Measurements from ENCODE around the gene ZNF343. TPM values are rescaled to one million over a fixed set of nuclear protein-coding genes. Genes with fewer than 3 reads are reported as not detected.

The ZNF343 gene
- total and polyA plus RNA-seq, 2 of the 4 experiments (the other 2 are of a cell fraction), result 7.8 to 26.2 TPM

DNA sequence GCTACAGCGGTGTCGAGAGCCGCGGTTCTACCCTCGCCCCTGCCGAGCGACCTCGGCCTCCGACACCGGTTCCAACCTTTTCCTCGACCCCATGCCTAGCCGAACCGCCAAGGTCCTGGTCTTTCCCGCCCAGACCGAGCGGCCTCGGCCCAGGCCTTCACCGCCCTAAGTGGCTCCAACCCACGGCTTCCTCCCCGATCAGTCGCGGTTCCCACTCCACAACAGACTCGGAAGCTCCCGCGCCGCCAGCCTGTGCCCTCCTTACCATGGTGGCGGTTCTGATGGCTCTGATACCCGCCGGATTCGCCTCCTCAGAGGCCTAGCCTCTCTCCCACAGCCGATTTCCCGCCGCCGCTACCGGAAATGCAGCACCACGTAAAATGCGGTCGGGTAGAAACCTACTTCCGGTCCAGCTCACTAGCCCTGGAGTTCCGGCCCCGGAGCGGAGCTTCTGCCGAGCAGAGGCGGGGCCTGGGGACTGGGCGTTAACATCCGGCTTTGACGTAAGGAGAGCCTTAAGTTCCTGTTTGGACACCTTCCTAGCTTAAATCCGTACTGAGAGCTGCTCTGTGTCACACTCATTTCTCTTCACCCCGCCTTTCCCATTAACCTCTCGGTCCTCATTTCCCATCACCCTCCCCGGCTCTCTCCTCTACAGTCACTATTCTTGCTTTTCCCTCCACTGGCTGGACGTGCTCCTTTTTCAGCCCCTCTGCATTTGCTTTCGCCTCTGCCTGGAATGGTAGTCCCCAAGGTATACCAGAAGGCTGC, 38.1 kb downstream of the ZNF343 start, which contains the start of gene SNRPB:
Gene SNRPB, minus strand, starts transcription at position 367 of the 771 bp plus-strand sequence. Its CDS starts 99 bp downstream, at position 268.
- H3K79me1 ChIP-seq (ENCODE audit: low read depth in 1 of 2, low read length in 2 of 2), result peaks cover 15 to 30% of the 10 kb centered on the region in 2 experiments
- peak within 1 kb of the TSS; percentile 99 for H2AK9ac ChIP-seq (replicated peaks; ENCODE audit: low read depth, low read length, poor library complexity)
- peak within 1 kb of the TSS; percentile 91 for H3K14ac ChIP-seq (replicated peaks; ENCODE audit: low read depth, low read length)
- H4K8ac ChIP-seq (ENCODE audit: low read depth in 2 of 2, low read length in 2 of 2), result peak within 1 kb of the TSS; percentile 82 to 96
- peak within 1 kb of the TSS; percentile 80 for H3K4me2 ChIP-seq (ENCODE audit: low read depth, low read length)
- H4K91ac ChIP-seq (ENCODE audit: insufficient read depth, low read depth, low read length), result peak within 1 kb of the TSS; percentile 85
- H2BK5ac ChIP-seq (ENCODE audit: low read depth, low read length, poor library complexity, severe bottlenecking), result peak within 1 kb of the TSS; percentile 91
- no peaks in the 10 kb centered on the region for H3K9me3 ChIP-seq (ENCODE audit: control insufficient read depth, insufficient read depth, low read length)
- H3K4me3 ChIP-seq (ENCODE audit: insufficient read depth, low read depth, low read length), result peak within 1 kb of the TSS; percentile 76
- peak within 1 kb of the TSS; percentile 91 for H3K23ac ChIP-seq (ENCODE audit: low read depth, low read length)
- peak within 1 kb of the TSS; percentile 95 for H2AFZ ChIP-seq (replicated peaks; ENCODE audit: low read length, poor library complexity)
- DNase-seq, result peak; percentile 99
- BruUV-seq (replicated peaks), result no TSS peak
- WGBS, 2 experiments (ENCODE audit: extremely low coverage in 2 of 2, insufficient read length in 1 of 2), result 0% methylated on average over 26 of the region's 53 CpGs; no CpG with 5 or more reads in 1 of the 2 experiments
- peaks cover 18% of the 10 kb centered on the region for H3K9me1 ChIP-seq (ENCODE audit: insufficient read depth, low read length)
- peak within 1 kb of the TSS; percentile 91 for H3K9ac ChIP-seq (ENCODE audit: low read depth, low read length)
- H2BK120ac ChIP-seq (ENCODE audit: low read depth, low read length), result peak within 1 kb of the TSS; percentile 60
- peak within 1 kb of the TSS; percentile 92 for H3K56ac ChIP-seq (ENCODE audit: extremely low read depth, insufficient read depth, low read length)
- peak; percentile 91 for ATAC-seq (ENCODE audit: low read depth)
- H3K36me3 ChIP-seq (ENCODE audit: control insufficient read depth, insufficient read depth, low read length), result peaks cover 20% of the 10 kb centered on the region
- TF ChIP-seq FOS (IDR thresholded peaks at IDR 0.05; ENCODE audit: low read depth, low read length), result no peak
- TF ChIP-seq RAD21 (IDR thresholded peaks at IDR 0.05; ENCODE audit: low read length), result peak; percentile 6; the same call in 1 of the 2 replicates
- no peak for TF ChIP-seq BHLHE40 (IDR thresholded peaks at IDR 0.05; ENCODE audit: low read depth, low read length)
- TF ChIP-seq, protein P1, sequence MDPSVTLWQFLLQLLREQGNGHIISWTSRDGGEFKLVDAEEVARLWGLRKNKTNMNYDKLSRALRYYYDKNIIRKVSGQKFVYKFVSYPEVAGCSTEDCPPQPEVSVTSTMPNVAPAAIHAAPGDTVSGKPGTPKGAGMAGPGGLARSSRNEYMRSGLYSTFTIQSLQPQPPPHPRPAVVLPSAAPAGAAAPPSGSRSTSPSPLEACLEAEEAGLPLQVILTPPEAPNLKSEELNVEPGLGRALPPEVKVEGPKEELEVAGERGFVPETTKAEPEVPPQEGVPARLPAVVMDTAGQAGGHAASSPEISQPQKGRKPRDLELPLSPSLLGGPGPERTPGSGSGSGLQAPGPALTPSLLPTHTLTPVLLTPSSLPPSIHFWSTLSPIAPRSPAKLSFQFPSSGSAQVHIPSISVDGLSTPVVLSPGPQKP (IDR thresholded peaks at IDR 0.05; ENCODE audit: borderline replicate concordance, low read depth, low read length), result 0 out of 2 replicates have a peak, but pooled peaks have one; percentile 78
- no peak for TF ChIP-seq RCOR1 (IDR thresholded peaks at IDR 0.05; ENCODE audit: insufficient replicate concordance, low read length)
- peak; percentile 28; the same call in 1 of the 2 replicates for TF ChIP-seq MXI1 (IDR thresholded peaks at IDR 0.05; ENCODE audit: borderline replicate concordance, low read depth, low read length)
- no peak for TF ChIP-seq SMC3 (IDR thresholded peaks at IDR 0.05; ENCODE audit: low read depth, low read length)
- peak; percentile 87 for TF ChIP-seq POLR2A (IDR thresholded peaks at IDR 0.05; ENCODE audit: low read depth, low read length)
- peak; percentile 58; the same call in 1 of the 2 replicates for TF ChIP-seq MAZ (IDR thresholded peaks at IDR 0.05; ENCODE audit: borderline replicate concordance, low read depth, low read length)
- intact Hi-C loops (cut with micrococcal nuclease) (loop anchor here (1.0 to 2.0 kb wide), 2 partner anchors 55 to 182 kb away; partner anchors contain the start of gene NOP56), in situ Hi-C loops (cut with MboI; ENCODE audit: low sequenced_read_pairs) (loop anchor here (25.0 kb wide), 1 partner anchor 708 kb away; no protein-coding TSS in a partner anchor), dilution Hi-C loops (cut with HindIII; ENCODE audit: low sequenced_read_pairs, unreplicated experiment) (no loop called here)
- H4K5ac ChIP-seq (ENCODE audit: low read depth, low read length), result peak within 1 kb of the TSS; percentile 93
- peak within 1 kb of the TSS; percentile 87 for H3K4ac ChIP-seq (ENCODE audit: low read depth, low read length)
- H3K4me1 ChIP-seq (ENCODE audit: control insufficient read depth, insufficient read depth, low read length), result peaks cover 7% of the 10 kb centered on the region
- no peaks in the 10 kb centered on the region for H3K27me3 ChIP-seq (ENCODE audit: control insufficient read depth, insufficient read depth, low read length)
- peak within 1 kb of the TSS; percentile 93 for H2AK5ac ChIP-seq (ENCODE audit: low read depth, low read length)
- CTCF ChIA-PET, result interaction anchor here (0.9 kb wide), 1 partner anchor 51 kb away, joined by 5 read pairs; no protein-coding TSS in a partner anchor
- no peak within 1 kb of the TSS for H2BK20ac ChIP-seq (ENCODE audit: low read depth, low read length)
- H3K18ac ChIP-seq (ENCODE audit: low read depth, low read length), result peak within 1 kb of the TSS; percentile 75
- H2BK15ac ChIP-seq (ENCODE audit: low read depth, low read length), result peak within 1 kb of the TSS; percentile 52; the same call in 1 of the 3 replicates
- H3K27ac ChIP-seq (ENCODE audit: insufficient read depth, low read length), result peak within 1 kb of the TSS; percentile 91
- peaks cover 42% of the 10 kb centered on the region for H4K20me1 ChIP-seq (ENCODE audit: insufficient read depth, low read length)
- POLR2A ChIA-PET (ENCODE audit: unreplicated experiment), result no interaction called here

Measured in IMR-90 (cell line).